HepG2 (cell line): ENCODE results near the gene NCOA7. TPM values are rescaled to one million over a fixed set of nuclear protein-coding genes. Genes with fewer than 3 reads are reported as not detected.

Experiments used
- CAMTA2 ChIP-seq: sonication (generic); formaldehyde crosslinking; IDR thresholded peaks from 2 replicates; pipeline ENCODE4 v1.4.0; 2020; ENCODE audit warnings: mild to moderate bottlenecking, missing genetic modification reagents, borderline replicate concordance
- EEA1 ChIP-seq: sonication (generic); formaldehyde crosslinking; IDR thresholded peaks from 2 replicates; pipeline ENCODE4 v1.5.1; 2020; ENCODE audit warnings: mild to moderate bottlenecking, missing genetic modification reagents, borderline replicate concordance
- FIP1L1 ChIP-seq: fragments of 200-400 bp; formaldehyde crosslinking; IDR thresholded peaks from 2 replicates; pipeline ENCODE4 v1.6.1; 2018; ENCODE audit warnings: low read depth, mild to moderate bottlenecking, low read length, moderate library complexity, borderline replicate concordance; ENCODE audit not compliant: insufficient read depth
- HOXA3 ChIP-seq: sonication (generic); formaldehyde crosslinking; IDR thresholded peaks from 2 replicates; pipeline ENCODE4 v1.5.0; 2020; ENCODE audit warnings: missing genetic modification reagents
- KAT7 ChIP-seq: IDR thresholded peaks from 2 replicates; pipeline ENCODE4 v1.6.1; 2018; ENCODE audit warnings: borderline replicate concordance, missing compliant biosample characterization
- MZF1 ChIP-seq: sonication (generic); formaldehyde crosslinking; IDR thresholded peaks from 2 replicates; pipeline ENCODE4 v1.8.1; 2023; ENCODE audit warnings: mild to moderate bottlenecking, missing genetic modification reagents, borderline replicate concordance
- NCOA1 ChIP-seq: sonication (generic); formaldehyde crosslinking; IDR thresholded peaks from 2 replicates; pipeline ENCODE4 v1.9.0; 2021; ENCODE audit warnings: missing genetic modification reagents
- NR2C2 ChIP-seq: sonication (generic); formaldehyde crosslinking; IDR thresholded peaks from 2 replicates; pipeline ENCODE4 v1.4.0; 2020; ENCODE audit warnings: missing genetic modification reagents, mild to moderate bottlenecking, moderate library complexity, borderline replicate concordance
- NR2F1 ChIP-seq, 2 experiments: fragments of 450-650 bp in 1 of 2; formaldehyde crosslinking in 1 of 2; IDR thresholded peaks; 2 replicates each; pipeline versions ENCODE4 v1.5.0 to v1.6.1; 2016 to 2020; ENCODE audit warnings: mild to moderate bottlenecking in 1 of 2, missing compliant biosample characterization in 1 of 2, missing genetic modification reagents in 1 of 2, moderate library complexity in 1 of 2
- ONECUT2 ChIP-seq: sonication (generic); formaldehyde crosslinking; IDR thresholded peaks from 2 replicates; pipeline ENCODE4 v1.4.0; 2020; ENCODE audit warnings: missing genetic modification reagents
- PHF8 ChIP-seq: sonication (generic); formaldehyde crosslinking; IDR thresholded peaks from 2 replicates; pipeline ENCODE4 v1.5.0; 2020; ENCODE audit warnings: missing genetic modification reagents
- RNF2 ChIP-seq: fragments of 450-650 bp; conservative IDR thresholded peaks from 2 replicates; pipeline ENCODE4 v1.6.1; 2016; ENCODE audit warnings: low read depth
- RXRA ChIP-seq: sonication (generic); formaldehyde crosslinking; IDR thresholded peaks from 2 replicates; pipeline ENCODE4 v1.5.1; 2020; ENCODE audit warnings: missing genetic modification reagents
- TAF1 ChIP-seq: sonication (generic); formaldehyde crosslinking; IDR thresholded peaks from 2 replicates; pipeline ENCODE4 v1.4.0; 2020; ENCODE audit warnings: missing genetic modification reagents
- ZBTB38 ChIP-seq: sonication (generic); formaldehyde crosslinking; IDR thresholded peaks from 2 replicates; pipeline ENCODE4 v1.5.1; 2020; ENCODE audit warnings: mild to moderate bottlenecking, missing genetic modification reagents
- ZFP90 ChIP-seq: sonication (generic); formaldehyde crosslinking; IDR thresholded peaks from 2 replicates; pipeline ENCODE4 v1.8.0; 2022; ENCODE audit warnings: missing genetic modification reagents, mild to moderate bottlenecking, inconsistent platforms, borderline replicate concordance
- ZNF263 ChIP-seq: sonication (generic); formaldehyde crosslinking; IDR thresholded peaks from 2 replicates; pipeline ENCODE4 v1.4.0; 2020; ENCODE audit warnings: missing genetic modification reagents
- ZNF333 ChIP-seq: sonication (generic); formaldehyde crosslinking; IDR thresholded peaks from 2 replicates; pipeline ENCODE4 v1.4.0; 2020; ENCODE audit warnings: mild to moderate bottlenecking, missing genetic modification reagents, borderline replicate concordance
- ZNF546 ChIP-seq: sonication (generic); formaldehyde crosslinking; conservative IDR thresholded peaks from 2 replicates; pipeline ENCODE4 v1.8.1; 2023; ENCODE audit warnings: mild to moderate bottlenecking, missing genetic modification reagents
- ZNF550 ChIP-seq: sonication (generic); formaldehyde crosslinking; IDR thresholded peaks from 2 replicates; pipeline ENCODE4 v1.4.0; 2020; ENCODE audit warnings: mild to moderate bottlenecking, missing genetic modification reagents, borderline replicate concordance
- ZNF660 ChIP-seq: sonication (generic); formaldehyde crosslinking; IDR thresholded peaks from 2 replicates; pipeline ENCODE4 v1.5.1; 2020; ENCODE audit warnings: mild to moderate bottlenecking, low read depth, missing genetic modification reagents, borderline replicate concordance
- ZNF839 ChIP-seq: sonication (generic); formaldehyde crosslinking; IDR thresholded peaks from 2 replicates; pipeline ENCODE4 v1.4.0; 2020; ENCODE audit warnings: missing genetic modification reagents, mild to moderate bottlenecking, borderline replicate concordance
- polyA plus RNA-seq, 8 experiments: library from polyadenylated mRNA; depleted of rRNA in 3 of 8; stranded (reverse) in 7 of 8; unstranded in 1 of 8; fragments of >200 nt; fragmentation: Illumina TruSeq in 4 of 8; extraction: Trizol in 4 of 8; gene quantifications; 2 replicates each; pipeline versions ENCODE4 v1.2.1 to v1.2.3, GENCODE V29; 2011 to 2016; ENCODE audit warnings: low read depth in 4 of 8, missing spikeins in 1 of 8, mixed read lengths in 1 of 8; ENCODE audit not compliant: insufficient read depth in 1 of 8
- total RNA-seq, 5 experiments: library from RNA; depleted of rRNA; stranded (reverse); fragments of >200 nt; fragmentation: Illumina TruSeq; extraction: Trizol; gene quantifications; 2 replicates each; pipeline ENCODE4 v1.2.3, GENCODE V29; 2016; ENCODE audit warnings: low read depth in 1 of 5
- TF ChIP-seq, protein P1 (sequence below): sonication (generic); formaldehyde crosslinking; IDR thresholded peaks from 2 replicates; pipeline ENCODE4 v1.4.0; 2020; ENCODE audit warnings: missing genetic modification reagents
- TF ChIP-seq, protein P2 (sequence below): sonication (generic); formaldehyde crosslinking; IDR thresholded peaks from 2 replicates; pipeline ENCODE4 v1.8.0; 2023; ENCODE audit warnings: mild to moderate bottlenecking, missing genetic modification reagents
- TF ChIP-seq, protein P3 (sequence below): sonication (generic); formaldehyde crosslinking; IDR thresholded peaks from 2 replicates; pipeline ENCODE4 v1.5.1; 2020; ENCODE audit warnings: mild to moderate bottlenecking, missing genetic modification reagents, moderate library complexity

Gene NCOA7
- total and polyA plus RNA-seq, 2 of the 13 experiments (the other 11 are each of a cell fraction or from before 2014, with no cell fraction given) = 13.6 to 20.8 TPM

- TF ChIP-seq ZFP90 (0 out of 2 replicates have a peak, but pooled peaks have one; percentile 18), ZBTB38 (CRISPR knock-in tag) (peak; percentile 60; the same call in 1 of the 2 replicates), ZNF839 (CRISPR knock-in tag) (no peak), FIP1L1 (no peak), NCOA1 (CRISPR knock-in tag) (0 out of 2 replicates have a peak, but pooled peaks have one; percentile 18), HOXA3 (CRISPR knock-in tag) (peak; percentile 78), ZNF333 (peak; percentile 73; the same call in 1 of the 2 replicates), NR2F1 (CRISPR knock-in tag; IDR thresholded peaks at IDR 0.05) (no peak), RNF2 (peak; percentile 76), ZNF660 (CRISPR knock-in tag) (no peak), RXRA (CRISPR knock-in tag) (no peak), KAT7 (CRISPR knock-in tag) (peak; percentile 28; the same call in 1 of the 2 replicates), ONECUT2 (CRISPR knock-in tag) (no peak), ZNF546 (CRISPR knock-in tag) (peak; percentile 82; the same call in 1 of the 2 replicates), TAF1 (CRISPR knock-in tag) (peak; percentile 79), MZF1 (CRISPR knock-in tag) (0 out of 2 replicates have a peak, but pooled peaks have one; percentile 56), NR2C2 (CRISPR knock-in tag) (peak; percentile 50), CAMTA2 (0 out of 2 replicates have a peak, but pooled peaks have one; percentile 38), EEA1 (CRISPR knock-in tag) (peak; percentile 91; the same call in 1 of the 2 replicates), ZNF550 (CRISPR knock-in tag) (no peak), ZNF263 (CRISPR knock-in tag) (peak; percentile 39; the same call in 1 of the 2 replicates), PHF8 (CRISPR knock-in tag) (peak; percentile 73)
- TF ChIP-seq, protein P1, sequence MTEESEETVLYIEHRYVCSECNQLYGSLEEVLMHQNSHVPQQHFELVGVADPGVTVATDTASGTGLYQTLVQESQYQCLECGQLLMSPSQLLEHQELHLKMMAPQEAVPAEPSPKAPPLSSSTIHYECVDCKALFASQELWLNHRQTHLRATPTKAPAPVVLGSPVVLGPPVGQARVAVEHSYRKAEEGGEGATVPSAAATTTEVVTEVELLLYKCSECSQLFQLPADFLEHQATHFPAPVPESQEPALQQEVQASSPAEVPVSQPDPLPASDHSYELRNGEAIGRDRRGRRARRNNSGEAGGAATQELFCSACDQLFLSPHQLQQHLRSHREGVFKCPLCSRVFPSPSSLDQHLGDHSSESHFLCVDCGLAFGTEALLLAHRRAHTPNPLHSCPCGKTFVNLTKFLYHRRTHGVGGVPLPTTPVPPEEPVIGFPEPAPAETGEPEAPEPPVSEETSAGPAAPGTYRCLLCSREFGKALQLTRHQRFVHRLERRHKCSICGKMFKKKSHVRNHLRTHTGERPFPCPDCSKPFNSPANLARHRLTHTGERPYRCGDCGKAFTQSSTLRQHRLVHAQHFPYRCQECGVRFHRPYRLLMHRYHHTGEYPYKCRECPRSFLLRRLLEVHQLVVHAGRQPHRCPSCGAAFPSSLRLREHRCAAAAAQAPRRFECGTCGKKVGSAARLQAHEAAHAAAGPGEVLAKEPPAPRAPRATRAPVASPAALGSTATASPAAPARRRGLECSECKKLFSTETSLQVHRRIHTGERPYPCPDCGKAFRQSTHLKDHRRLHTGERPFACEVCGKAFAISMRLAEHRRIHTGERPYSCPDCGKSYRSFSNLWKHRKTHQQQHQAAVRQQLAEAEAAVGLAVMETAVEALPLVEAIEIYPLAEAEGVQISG = no peak; the same call in 1 of the 2 replicates
- TF ChIP-seq, protein P2, sequence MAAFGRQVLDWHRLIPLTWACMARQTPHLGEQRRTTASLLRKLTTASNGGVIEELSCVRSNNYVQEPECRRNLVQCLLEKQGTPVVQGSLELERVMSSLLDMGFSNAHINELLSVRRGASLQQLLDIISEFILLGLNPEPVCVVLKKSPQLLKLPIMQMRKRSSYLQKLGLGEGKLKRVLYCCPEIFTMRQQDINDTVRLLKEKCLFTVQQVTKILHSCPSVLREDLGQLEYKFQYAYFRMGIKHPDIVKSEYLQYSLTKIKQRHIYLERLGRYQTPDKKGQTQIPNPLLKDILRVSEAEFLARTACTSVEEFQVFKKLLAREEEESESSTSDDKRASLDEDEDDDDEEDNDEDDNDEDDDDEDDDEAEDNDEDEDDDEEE (CRISPR knock-in tag) = 0 out of 2 replicates have a peak, but pooled peaks have one; percentile 52
- TF ChIP-seq, protein P3, sequence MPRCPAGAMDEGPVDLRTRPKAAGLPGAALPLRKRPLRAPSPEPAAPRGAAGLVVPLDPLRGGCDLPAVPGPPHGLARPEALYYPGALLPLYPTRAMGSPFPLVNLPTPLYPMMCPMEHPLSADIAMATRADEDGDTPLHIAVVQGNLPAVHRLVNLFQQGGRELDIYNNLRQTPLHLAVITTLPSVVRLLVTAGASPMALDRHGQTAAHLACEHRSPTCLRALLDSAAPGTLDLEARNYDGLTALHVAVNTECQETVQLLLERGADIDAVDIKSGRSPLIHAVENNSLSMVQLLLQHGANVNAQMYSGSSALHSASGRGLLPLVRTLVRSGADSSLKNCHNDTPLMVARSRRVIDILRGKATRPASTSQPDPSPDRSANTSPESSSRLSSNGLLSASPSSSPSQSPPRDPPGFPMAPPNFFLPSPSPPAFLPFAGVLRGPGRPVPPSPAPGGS (CRISPR knock-in tag) = no peak
Measured at GRCh38 chr6:125780540-125781313, 10.0 kb upstream of the NCOA7 start (continued).
